SU-DHL-6 (cell line): ENCODE data around the gene SPOCK3.

ENCODE experiments used
- H2AFZ ChIP-seq: fragments of 200-600 bp; sonication (generic); 2 replicates; pipeline ENCODE4 v1.6.1; 2014; ENCODE audit warnings: low read depth, mild to moderate bottlenecking, moderate library complexity, mixed read lengths, antibody characterized with exemption, low read length; ENCODE audit not compliant: severe bottlenecking
- H3F3A ChIP-seq: fragments of 200-600 bp; shearing (Covaris generic); 2 replicates; pipeline ENCODE4 v1.6.0; 2016; ENCODE audit warnings: antibody characterized with exemption, mild to moderate bottlenecking; ENCODE audit not compliant: insufficient read depth
- H3K27ac ChIP-seq: fragments of 200-600 bp; sonication (generic); 2 replicates; pipeline ENCODE4 v1.5.1; 2016; ENCODE audit warnings: low read depth, mild to moderate bottlenecking, low read length, moderate library complexity, mixed read lengths
- H3K27me3 ChIP-seq: fragments of 200-600 bp; sonication (generic), shearing (Covaris generic); 2 replicates; pipeline ENCODE4 v1.6.0; 2014; ENCODE audit warnings: mild to moderate bottlenecking, low read length
- H3K36me3 ChIP-seq: fragments of 200-600 bp; sonication (generic); 2 replicates; pipeline ENCODE4 v1.6.1; 2014; ENCODE audit warnings: mild to moderate bottlenecking, low read length, mixed read lengths
- H3K4me2 ChIP-seq: fragments of 300-600, 200-600 bp; shearing (Covaris generic), sonication (generic); 2 replicates; pipeline ENCODE4 v1.6.0; 2014; ENCODE audit warnings: low read length, low read depth, mild to moderate bottlenecking; ENCODE audit not compliant: poor library complexity, severe bottlenecking
- H3K4me3 ChIP-seq: fragments of 200-600 bp; sonication (generic); 2 replicates; pipeline ENCODE4 v1.5.1; 2014; ENCODE audit warnings: antibody characterized with exemption, low read length, mild to moderate bottlenecking, mixed read lengths; ENCODE audit not compliant: insufficient read depth, poor library complexity, severe bottlenecking
- H3K79me2 ChIP-seq: fragments of 200-600 bp; sonication (generic); 2 replicates; pipeline ENCODE4 v1.6.1; 2014; ENCODE audit warnings: mild to moderate bottlenecking, low read length, moderate library complexity; ENCODE audit not compliant: insufficient read depth
- H3K9ac ChIP-seq: fragments of 200-600 bp; sonication (generic); 2 replicates; pipeline ENCODE4 v1.7.0; 2014; ENCODE audit warnings: mild to moderate bottlenecking, low read length
- H3K9me2 ChIP-seq: fragments of 200-600 bp; sonication (generic); replicated peaks from 2 replicates; pipeline ENCODE4 v1.6.1; 2014; ENCODE audit warnings: low read length; ENCODE audit not compliant: insufficient read depth
- H3K9me3 ChIP-seq: fragments of 200-600 bp; sonication (generic); 2 replicates; pipeline ENCODE4 v1.6.1; 2014; ENCODE audit warnings: low read length, mixed read lengths; ENCODE audit not compliant: insufficient read depth
- H4K20me1 ChIP-seq: fragments of 200-600 bp; sonication (generic); 2 replicates; pipeline ENCODE4 v1.6.1; 2014; ENCODE audit warnings: low read depth, mild to moderate bottlenecking, antibody characterized with exemption, low read length, moderate library complexity, mixed read lengths
- CTCF ChIP-seq: fragments of 200-600 bp; sonication (generic); IDR thresholded peaks from one replicate; pipeline ENCODE4 v1.5.1; 2017; ENCODE audit warnings: antibody characterized with exemption, mild to moderate bottlenecking, low read length, moderate library complexity; ENCODE audit not compliant: insufficient read depth, poor library complexity, severe bottlenecking
- EZH2phosphoT487 ChIP-seq: fragments of 200-600 bp; sonication (generic), shearing (Covaris generic); conservative IDR thresholded peaks from 2 replicates; pipeline ENCODE4 v1.6.1; 2018; ENCODE audit warnings: mild to moderate bottlenecking, antibody characterized with exemption, low read length, moderate library complexity, mixed read lengths

SPOCK3 gene

GRCh38 chr4:166823848-166824247 is 410.4 kb downstream of the SPOCK3 start:
- Histone ChIP-seq H3K9me2 (no peaks in the 10 kb centered on the region), H3K4me2 (no peak overlapping the region), H2AFZ (peak overlapping the region; percentile 31), H3K79me2 (no peaks in the 10 kb centered on the region), H3K27me3 (no peaks in the 10 kb centered on the region), H4K20me1 (no peaks in the 10 kb centered on the region), H3K9ac (no peak overlapping the region), H3K4me3 (no peak overlapping the region), H3K36me3 (no peaks in the 10 kb centered on the region), H3K27ac (no peak overlapping the region), H3F3A (no peaks in the 10 kb centered on the region), H3K9me3 (peaks cover 4% of the 10 kb centered on the region; the same call in 1 of the 2 replicates)
- TF ChIP-seq CTCF (no peak), EZH2phosphoT487 (no peak)

- no peak overlapping the region for H3K27ac ChIP-seq
- H3F3A ChIP-seq = no peaks in the 10 kb centered on the region
- H3K4me2 ChIP-seq = no peak overlapping the region
- H3K27me3 ChIP-seq = no peaks in the 10 kb centered on the region
- TF ChIP-seq CTCF (no peak), EZH2phosphoT487 (no peak)
- no peaks in the 10 kb centered on the region for H3K9me2 ChIP-seq
- H3K36me3 ChIP-seq = no peaks in the 10 kb centered on the region
- H3K79me2 ChIP-seq = no peaks in the 10 kb centered on the region
- H2AFZ ChIP-seq = peak overlapping the region; percentile 31
- H4K20me1 ChIP-seq = no peaks in the 10 kb centered on the region
- H3K9ac ChIP-seq = no peak overlapping the region
- H3K9me3 ChIP-seq = peaks cover 4% of the 10 kb centered on the region; the same call in 1 of the 2 replicates
- no peak overlapping the region for H3K4me3 ChIP-seq
Observed at GRCh38 chr4:166823126-166823525, 411.2 kb downstream of the SPOCK3 start.

- H3K79me2 ChIP-seq = no peaks in the 10 kb centered on the region
- H3K27ac ChIP-seq = no peak overlapping the region
- no peak overlapping the region for H3K4me2 ChIP-seq
- H3K9me2 ChIP-seq = no peaks in the 10 kb centered on the region
- H3K27me3 ChIP-seq = no peaks in the 10 kb centered on the region
- TF ChIP-seq EZH2phosphoT487 = no peak
- TF ChIP-seq CTCF = no peak
- H3K36me3 ChIP-seq = no peaks in the 10 kb centered on the region
- no peak overlapping the region for H3K4me3 ChIP-seq
- peaks cover 4% of the 10 kb centered on the region; the same call in 1 of the 2 replicates for H3K9me3 ChIP-seq
- no peaks in the 10 kb centered on the region for H4K20me1 ChIP-seq
- peak overlapping the region; percentile 31 for H2AFZ ChIP-seq
- H3K9ac ChIP-seq = no peak overlapping the region
- no peaks in the 10 kb centered on the region for H3F3A ChIP-seq
Observed at GRCh38 chr4:166822386-166822785, 411.9 kb downstream of the SPOCK3 start.
